Neural cell (in vitro differentiated cells): ENCODE measurements around the gene CTXN2. TPM values are rescaled to one million over a fixed set of nuclear protein-coding genes. Genes with fewer than 3 reads are reported as not detected.

Experiments used
- H2AFZ ChIP-seq: fragments of 200-600, 300-800 bp; sonication (generic), shearing (Covaris generic); 2 replicates; pipeline ENCODE4 v1.6.0; 2014; ENCODE audit warnings: low read depth, mild to moderate bottlenecking, antibody characterized with exemption, low read length, moderate library complexity
- H3F3A ChIP-seq: fragments of 200-600 bp; shearing (Covaris generic); 2 replicates; pipeline ENCODE4 v1.6.1; 2016; ENCODE audit warnings: mild to moderate bottlenecking, moderate library complexity, mixed read lengths, antibody characterized with exemption, low read length; ENCODE audit not compliant: insufficient read depth, poor library complexity, severe bottlenecking
- H3K27ac ChIP-seq: fragments of 200-600, 300-800 bp; sonication (generic), shearing (Covaris generic); 2 replicates; pipeline ENCODE4 v1.5.1; 2014; ENCODE audit warnings: mild to moderate bottlenecking, low read length, moderate library complexity
- H3K27me3 ChIP-seq: fragments of 300-800, 200-600 bp; sonication (generic), shearing (Covaris generic); 2 replicates; pipeline ENCODE4 v1.6.0; 2014; ENCODE audit warnings: mild to moderate bottlenecking, low read depth, low read length, moderate library complexity; ENCODE audit not compliant: insufficient read depth
- H3K36me3 ChIP-seq: fragments of 300-800, 200-600 bp; sonication (generic), shearing (Covaris generic); 2 replicates; pipeline ENCODE4 v1.5.1; 2014; ENCODE audit warnings: mild to moderate bottlenecking, antibody characterized with exemption, low read length, moderate library complexity; ENCODE audit not compliant: insufficient read depth
- H3K4me2 ChIP-seq: fragments of 300-800, 200-600 bp; sonication (generic), shearing (Covaris generic); 2 replicates; pipeline ENCODE4 v1.6.0; 2014; ENCODE audit warnings: mild to moderate bottlenecking, low read length
- H3K4me3 ChIP-seq: fragments of 300-800, 200-600 bp; sonication (generic), shearing (Covaris generic); 2 replicates; pipeline ENCODE4 v1.5.1; 2014; ENCODE audit warnings: mild to moderate bottlenecking, low read length, moderate library complexity
- H3K79me2 ChIP-seq: fragments of 200-600 bp; shearing (Covaris generic); replicated peaks from 2 replicates; pipeline ENCODE4 v1.6.0; 2014; ENCODE audit warnings: mild to moderate bottlenecking, low read length, moderate library complexity; ENCODE audit not compliant: insufficient read depth
- H3K9ac ChIP-seq: fragments of 300-800, 200-600 bp; sonication (generic), shearing (Covaris generic); 2 replicates; pipeline ENCODE4 v1.6.1; 2016; ENCODE audit warnings: mild to moderate bottlenecking, low read length, mixed read lengths
- H3K9me2 ChIP-seq: fragments of 200-600 bp; shearing (Covaris generic); 2 replicates; pipeline ENCODE4 v1.6.1; 2016; ENCODE audit warnings: mild to moderate bottlenecking, low read length, mixed read lengths; ENCODE audit not compliant: insufficient read depth
- H3K9me3 ChIP-seq: fragments of 200-600, 300-800 bp; sonication (generic), shearing (Covaris generic); 2 replicates; pipeline ENCODE4 v1.6.1; 2016; ENCODE audit warnings: mild to moderate bottlenecking, mixed run types, low read length, moderate library complexity, mixed read lengths
- H4K20me1 ChIP-seq: fragments of 200-600 bp; shearing (Covaris generic); 2 replicates; pipeline ENCODE4 v1.6.1; 2016; ENCODE audit warnings: mild to moderate bottlenecking, mixed run types; ENCODE audit not compliant: insufficient read depth
- EP300 ChIP-seq: fragments of 450-650 bp; conservative IDR thresholded peaks from 2 replicates; pipeline ENCODE4 v1.6.1; 2014; ENCODE audit warnings: antibody characterized with exemption, mild to moderate bottlenecking, moderate library complexity; ENCODE audit not compliant: poor library complexity, severe bottlenecking
- EZH2 ChIP-seq: fragments of 200-600, 300-800 bp; shearing (Covaris generic), sonication (generic); IDR thresholded peaks from 2 replicates; pipeline ENCODE4 v1.6.1; 2014; ENCODE audit warnings: antibody characterized with exemption, low read length, borderline replicate concordance, mild to moderate bottlenecking; ENCODE audit not compliant: insufficient read depth, poor library complexity, severe bottlenecking
- MXI1 ChIP-seq: fragments of 450-650 bp; conservative IDR thresholded peaks from 2 replicates; pipeline ENCODE4 v1.6.1; 2014; ENCODE audit warnings: antibody characterized with exemption, mild to moderate bottlenecking; ENCODE audit not compliant: poor library complexity, severe bottlenecking
- POLR2AphosphoS5 ChIP-seq: IDR thresholded peaks from 2 replicates; pipeline ENCODE4 v1.6.1; 2012
- RAD21 ChIP-seq: fragments of 450-650 bp; conservative IDR thresholded peaks from 2 replicates; pipeline ENCODE4 v1.6.1; 2014; ENCODE audit warnings: antibody characterized with exemption, mild to moderate bottlenecking, moderate library complexity
- SMC3 ChIP-seq: fragments of 450-650 bp; conservative IDR thresholded peaks from 2 replicates; pipeline ENCODE4 v1.6.1; 2014; ENCODE audit warnings: antibody characterized with exemption, mild to moderate bottlenecking, moderate library complexity; ENCODE audit not compliant: poor library complexity
- TAF1 ChIP-seq: IDR thresholded peaks from 2 replicates; pipeline ENCODE4 v1.6.1; 2012; ENCODE audit warnings: low read depth
- polyA plus RNA-seq: library from polyadenylated mRNA; depleted of rRNA; stranded (reverse); fragments of >200 nt; gene quantifications from 2 replicates; pipeline ENCODE4 v1.2.3, GENCODE V29; 2014
- TF ChIP-seq, protein P1 (sequence below): IDR thresholded peaks from 2 replicates; pipeline ENCODE4 v1.6.1; 2012; ENCODE audit warnings: borderline replicate concordance
- TF ChIP-seq, protein P2 (sequence below): fragments of 450-650 bp; IDR thresholded peaks from 2 replicates; pipeline ENCODE4 v1.5.1; 2014; ENCODE audit warnings: antibody characterized with exemption, mild to moderate bottlenecking, moderate library complexity; ENCODE audit not compliant: poor library complexity, severe bottlenecking

Gene CTXN2
- polyA plus RNA-seq, 1 donor from 2014 or later: 0.69 TPM

DNA sequence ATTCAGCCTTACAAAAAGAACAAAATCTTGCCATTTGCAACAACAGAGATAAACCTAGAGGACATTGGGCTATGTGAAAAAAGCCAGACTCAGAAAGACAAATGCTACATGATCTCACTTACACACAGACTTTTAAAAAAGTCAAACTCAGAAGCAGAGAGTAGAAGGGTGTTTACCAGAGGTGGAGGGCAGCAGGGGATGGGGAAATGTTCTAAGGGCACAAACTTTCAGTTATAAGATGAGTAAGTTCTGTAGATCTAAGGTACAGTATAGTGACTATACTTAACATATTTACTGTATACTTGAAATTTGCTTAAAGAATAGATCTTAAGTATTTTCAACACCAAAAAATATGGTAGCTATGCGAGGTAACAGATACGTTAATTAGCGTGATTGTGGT lies 16.3 kb upstream of the CTXN2 start:
- Histone ChIP-seq H3K9me3 (no peaks in the 10 kb centered on the region), H3K79me2 (peaks cover 74% of the 10 kb centered on the region), H3F3A (peaks cover 18% of the 10 kb centered on the region), H3K4me3 (peak overlapping the region; percentile 82), H3K27ac (no peak overlapping the region), H3K4me2 (no peak overlapping the region), H4K20me1 (no peaks in the 10 kb centered on the region), H3K27me3 (no peaks in the 10 kb centered on the region), H2AFZ (no peak overlapping the region), H3K36me3 (no peaks in the 10 kb centered on the region), H3K9ac (no peak overlapping the region), H3K9me2 (no peaks in the 10 kb centered on the region)
- TF ChIP-seq, protein P1, sequence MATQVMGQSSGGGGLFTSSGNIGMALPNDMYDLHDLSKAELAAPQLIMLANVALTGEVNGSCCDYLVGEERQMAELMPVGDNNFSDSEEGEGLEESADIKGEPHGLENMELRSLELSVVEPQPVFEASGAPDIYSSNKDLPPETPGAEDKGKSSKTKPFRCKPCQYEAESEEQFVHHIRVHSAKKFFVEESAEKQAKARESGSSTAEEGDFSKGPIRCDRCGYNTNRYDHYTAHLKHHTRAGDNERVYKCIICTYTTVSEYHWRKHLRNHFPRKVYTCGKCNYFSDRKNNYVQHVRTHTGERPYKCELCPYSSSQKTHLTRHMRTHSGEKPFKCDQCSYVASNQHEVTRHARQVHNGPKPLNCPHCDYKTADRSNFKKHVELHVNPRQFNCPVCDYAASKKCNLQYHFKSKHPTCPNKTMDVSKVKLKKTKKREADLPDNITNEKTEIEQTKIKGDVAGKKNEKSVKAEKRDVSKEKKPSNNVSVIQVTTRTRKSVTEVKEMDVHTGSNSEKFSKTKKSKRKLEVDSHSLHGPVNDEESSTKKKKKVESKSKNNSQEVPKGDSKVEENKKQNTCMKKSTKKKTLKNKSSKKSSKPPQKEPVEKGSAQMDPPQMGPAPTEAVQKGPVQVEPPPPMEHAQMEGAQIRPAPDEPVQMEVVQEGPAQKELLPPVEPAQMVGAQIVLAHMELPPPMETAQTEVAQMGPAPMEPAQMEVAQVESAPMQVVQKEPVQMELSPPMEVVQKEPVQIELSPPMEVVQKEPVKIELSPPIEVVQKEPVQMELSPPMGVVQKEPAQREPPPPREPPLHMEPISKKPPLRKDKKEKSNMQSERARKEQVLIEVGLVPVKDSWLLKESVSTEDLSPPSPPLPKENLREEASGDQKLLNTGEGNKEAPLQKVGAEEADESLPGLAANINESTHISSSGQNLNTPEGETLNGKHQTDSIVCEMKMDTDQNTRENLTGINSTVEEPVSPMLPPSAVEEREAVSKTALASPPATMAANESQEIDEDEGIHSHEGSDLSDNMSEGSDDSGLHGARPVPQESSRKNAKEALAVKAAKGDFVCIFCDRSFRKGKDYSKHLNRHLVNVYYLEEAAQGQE: no peak
- TF ChIP-seq, protein P2, sequence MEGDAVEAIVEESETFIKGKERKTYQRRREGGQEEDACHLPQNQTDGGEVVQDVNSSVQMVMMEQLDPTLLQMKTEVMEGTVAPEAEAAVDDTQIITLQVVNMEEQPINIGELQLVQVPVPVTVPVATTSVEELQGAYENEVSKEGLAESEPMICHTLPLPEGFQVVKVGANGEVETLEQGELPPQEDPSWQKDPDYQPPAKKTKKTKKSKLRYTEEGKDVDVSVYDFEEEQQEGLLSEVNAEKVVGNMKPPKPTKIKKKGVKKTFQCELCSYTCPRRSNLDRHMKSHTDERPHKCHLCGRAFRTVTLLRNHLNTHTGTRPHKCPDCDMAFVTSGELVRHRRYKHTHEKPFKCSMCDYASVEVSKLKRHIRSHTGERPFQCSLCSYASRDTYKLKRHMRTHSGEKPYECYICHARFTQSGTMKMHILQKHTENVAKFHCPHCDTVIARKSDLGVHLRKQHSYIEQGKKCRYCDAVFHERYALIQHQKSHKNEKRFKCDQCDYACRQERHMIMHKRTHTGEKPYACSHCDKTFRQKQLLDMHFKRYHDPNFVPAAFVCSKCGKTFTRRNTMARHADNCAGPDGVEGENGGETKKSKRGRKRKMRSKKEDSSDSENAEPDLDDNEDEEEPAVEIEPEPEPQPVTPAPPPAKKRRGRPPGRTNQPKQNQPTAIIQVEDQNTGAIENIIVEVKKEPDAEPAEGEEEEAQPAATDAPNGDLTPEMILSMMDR: no peak
- TF ChIP-seq TAF1: no peak
- no peak for TF ChIP-seq MXI1
- TF ChIP-seq RAD21: no peak
- TF ChIP-seq EZH2: no peak

DNA sequence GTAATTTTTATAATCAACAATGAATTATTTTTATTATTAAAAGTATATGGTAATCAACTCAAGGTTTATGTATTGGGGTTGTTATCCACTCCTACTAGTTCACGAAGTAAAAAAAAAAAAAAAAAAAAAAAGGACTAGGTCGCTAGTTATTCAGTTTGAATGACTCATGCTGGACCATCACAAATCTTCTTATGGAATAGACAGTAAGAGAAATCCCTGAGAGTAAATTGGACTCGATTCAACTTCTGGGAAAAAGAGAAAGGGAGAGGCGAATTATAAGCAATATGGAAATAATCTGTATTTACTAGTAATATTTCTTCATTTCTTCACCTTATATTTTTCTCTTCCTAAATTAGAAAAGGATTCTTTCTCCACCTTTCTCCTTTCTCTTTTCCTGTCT lies 15.4 kb upstream of the CTXN2 start:
- Histone ChIP-seq H4K20me1 (no peaks in the 10 kb centered on the region), H2AFZ (no peak overlapping the region), H3K9me3 (no peaks in the 10 kb centered on the region), H3K27me3 (no peaks in the 10 kb centered on the region), H3K27ac (peak overlapping the region; percentile 98), H3F3A (peaks cover 18% of the 10 kb centered on the region), H3K79me2 (peaks cover 65% of the 10 kb centered on the region), H3K4me2 (peak overlapping the region; percentile 97), H3K4me3 (peak overlapping the region; percentile 82), H3K9ac (peak overlapping the region; percentile 97), H3K36me3 (no peaks in the 10 kb centered on the region), H3K9me2 (no peaks in the 10 kb centered on the region)
- no peak for TF ChIP-seq TAF1
- TF ChIP-seq, protein P2: no peak
- TF ChIP-seq POLR2AphosphoS5: no peak
- no peak for TF ChIP-seq MXI1
- TF ChIP-seq, protein P1: no peak
- TF ChIP-seq RAD21: no peak
- TF ChIP-seq EZH2: no peak
- TF ChIP-seq SMC3: no peak
- no peak for TF ChIP-seq EP300
